HFF-Myc (cell line): ENCODE measurements around the gene VSIG2.

Experiments
- DNase-seq: peaks from one replicate; pipeline ENCODE4 v3.0.0-alpha.2; 2011; ENCODE audit warnings: low read depth; ENCODE audit errors: extremely low read depth
- H3K4me3 ChIP-seq: replicated peaks from 2 replicates; pipeline ENCODE4 v1.5.1; 2011; ENCODE audit warnings: low read depth, mild to moderate bottlenecking, control low read depth, low read length
- TF ChIP-seq, protein P1 (sequence below): IDR thresholded peaks from 2 replicates; pipeline ENCODE4 v1.5.1; 2012; ENCODE audit warnings: mild to moderate bottlenecking, low read depth, low read length, control low read depth; ENCODE audit errors: missing control alignments

VSIG2 gene

GRCh38 chr11:124763156-124763947 is 11.3 kb upstream of the VSIG2 start:
- peak; percentile 26 for DNase-seq
- TF ChIP-seq, protein P1, sequence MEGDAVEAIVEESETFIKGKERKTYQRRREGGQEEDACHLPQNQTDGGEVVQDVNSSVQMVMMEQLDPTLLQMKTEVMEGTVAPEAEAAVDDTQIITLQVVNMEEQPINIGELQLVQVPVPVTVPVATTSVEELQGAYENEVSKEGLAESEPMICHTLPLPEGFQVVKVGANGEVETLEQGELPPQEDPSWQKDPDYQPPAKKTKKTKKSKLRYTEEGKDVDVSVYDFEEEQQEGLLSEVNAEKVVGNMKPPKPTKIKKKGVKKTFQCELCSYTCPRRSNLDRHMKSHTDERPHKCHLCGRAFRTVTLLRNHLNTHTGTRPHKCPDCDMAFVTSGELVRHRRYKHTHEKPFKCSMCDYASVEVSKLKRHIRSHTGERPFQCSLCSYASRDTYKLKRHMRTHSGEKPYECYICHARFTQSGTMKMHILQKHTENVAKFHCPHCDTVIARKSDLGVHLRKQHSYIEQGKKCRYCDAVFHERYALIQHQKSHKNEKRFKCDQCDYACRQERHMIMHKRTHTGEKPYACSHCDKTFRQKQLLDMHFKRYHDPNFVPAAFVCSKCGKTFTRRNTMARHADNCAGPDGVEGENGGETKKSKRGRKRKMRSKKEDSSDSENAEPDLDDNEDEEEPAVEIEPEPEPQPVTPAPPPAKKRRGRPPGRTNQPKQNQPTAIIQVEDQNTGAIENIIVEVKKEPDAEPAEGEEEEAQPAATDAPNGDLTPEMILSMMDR = peak; percentile 83

GRCh38 chr11:124762624-124763155 is 10.6 kb upstream of the VSIG2 start:
- DNase-seq = no peak
- TF ChIP-seq, protein P1 = no peak
- peak overlapping the region; percentile 35 for H3K4me3 ChIP-seq

More at GRCh38 chr11:124763156-124763947, 11.3 kb upstream of the VSIG2 start:
- H3K4me3 ChIP-seq = peak overlapping the region; percentile 35

- DNase-seq = no peak
- TF ChIP-seq, protein P1 = no peak
- H3K4me3 ChIP-seq = peak within 1 kb of the TSS; percentile 35
These were observed 10.1 kb upstream of the VSIG2 start, which contains the start of gene ESAM for GRCh38 chr11:124762105-124762623. ESAM (minus strand) TSS chr11:124762290; CDS start chr11:124762154, 136 bp downstream.

DNA sequence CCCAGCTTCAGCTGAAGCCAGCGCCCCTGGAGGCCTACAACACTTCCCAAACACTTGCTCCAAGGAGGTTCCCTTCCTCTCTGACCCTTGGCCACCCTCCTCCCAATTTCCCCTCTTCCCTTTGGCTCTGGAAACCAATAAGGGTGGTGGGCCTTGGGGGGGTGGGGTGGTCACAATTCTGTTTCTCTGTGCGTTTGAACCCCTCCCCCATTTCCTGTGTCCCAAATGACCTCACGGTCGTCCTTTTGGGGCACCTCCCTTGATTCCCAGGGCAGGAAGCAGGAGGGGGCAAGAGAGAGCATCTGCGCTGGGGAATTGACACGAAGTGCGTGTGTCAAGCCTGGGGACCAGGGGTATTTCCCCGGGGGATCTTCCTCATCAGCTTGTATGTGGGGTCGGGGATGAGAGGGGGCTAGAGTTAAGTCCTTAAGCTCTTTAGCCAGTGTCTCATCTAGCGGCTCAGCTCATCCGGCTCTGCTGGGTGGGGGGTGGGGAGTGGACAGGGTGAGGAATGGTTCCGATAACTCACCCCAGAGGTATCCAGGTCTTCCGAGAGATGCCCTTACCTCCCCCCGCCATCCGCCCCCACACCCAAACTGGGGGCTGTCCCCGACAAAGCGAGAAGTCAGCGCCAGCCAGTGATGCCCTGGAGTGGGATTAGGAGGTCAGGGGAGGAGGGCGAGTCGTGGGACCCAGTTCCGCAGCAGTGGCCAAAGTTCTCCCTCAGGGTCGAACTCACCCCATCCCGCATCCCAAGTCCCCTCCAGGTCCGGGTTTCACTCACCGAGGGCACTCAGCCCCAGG is 9.4 kb upstream of the VSIG2 start:
- H3K4me3 ChIP-seq = no peak overlapping the region
- DNase-seq = no peak
- TF ChIP-seq, protein P1 = no peak

DNA sequence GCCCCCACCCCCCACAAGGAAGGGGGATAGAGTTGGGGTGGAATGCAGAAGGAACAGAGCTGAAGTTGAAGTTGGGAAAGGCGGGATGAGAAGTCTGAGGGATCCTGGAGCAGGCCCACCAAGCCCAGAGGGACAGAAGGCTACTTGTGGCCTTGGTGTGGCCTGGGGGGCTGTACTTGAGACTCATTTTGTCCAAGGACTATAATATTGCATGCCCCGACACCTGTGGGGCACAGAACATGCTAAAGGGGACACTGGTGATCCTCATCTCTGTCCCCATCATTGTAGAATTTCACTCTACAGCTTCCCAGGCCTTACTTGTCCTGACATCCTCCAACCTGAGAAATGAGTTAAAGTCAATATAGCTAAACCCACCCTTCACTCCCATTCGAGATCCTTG is 8.8 kb upstream of the VSIG2 start:
- no peak overlapping the region for H3K4me3 ChIP-seq
- no peak for DNase-seq
- TF ChIP-seq, protein P1 = no peak

DNA sequence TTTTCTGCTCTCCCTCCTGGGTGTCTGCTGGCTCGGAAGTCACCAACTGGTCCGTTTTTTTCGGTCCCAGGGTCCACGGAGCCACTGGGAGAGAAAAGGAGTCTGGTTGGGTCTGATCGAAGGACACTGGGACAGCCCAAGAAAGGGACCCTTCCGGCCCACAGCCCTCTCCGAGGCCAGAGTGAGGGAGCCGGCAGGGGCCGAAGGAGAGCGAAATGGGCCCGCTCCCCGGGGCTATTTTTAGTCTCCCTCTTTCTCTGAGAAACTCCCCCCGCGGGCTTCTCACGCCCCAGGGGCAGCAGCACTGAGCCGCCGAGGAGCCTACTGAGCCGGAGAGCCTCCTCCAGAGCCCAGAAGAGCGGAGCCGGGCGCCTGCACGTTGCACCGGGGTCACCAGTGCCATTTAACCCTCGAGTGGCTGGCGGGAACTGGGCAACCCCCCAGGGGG is 8.2 kb upstream of the VSIG2 start:
- no peak overlapping the region for H3K4me3 ChIP-seq
- TF ChIP-seq, protein P1 = no peak
- no peak for DNase-seq
